Gastrocnemius medialis (tissue), 4 donors: ENCODE data around the gene RCAN2. TPM values are rescaled to one million over a fixed set of nuclear protein-coding genes. Genes with fewer than 3 reads are reported as not detected.

Experiments used
- ATAC-seq, 2 donors: fragments of 150-250 bp; one replicate each; pipeline ENCODE4 v1.9.1; 2016
- DNase-seq, 2 donors: peaks; one replicate each; pipeline ENCODE4 v3.0.0-alpha.2; 2019
- H3K27ac ChIP-seq, 4 donors: fragments of 200-600 bp; sonication (generic); 1 replicate in 1 of 4; 2 replicates in 3 of 4; pipeline ENCODE4 v1.5.1; 2016 to 2018; ENCODE audit warnings: mild to moderate bottlenecking in 2 of 4, moderate library complexity in 1 of 4
- H3K27me3 ChIP-seq, 3 donors: fragments of 200-600 bp; sonication (generic) in 2 of 3; 1 replicate in 1 of 3; 2 replicates in 2 of 3; pipeline versions ENCODE4 v1.5.1 to v1.6.0; 2016 to 2019; ENCODE audit warnings: mild to moderate bottlenecking in 1 of 3, moderate library complexity in 1 of 3
- H3K36me3 ChIP-seq, 2 donors: fragments of 200-600 bp; sonication (generic) in 1 of 2; one replicate each; pipeline ENCODE4 v1.5.1; 2017 to 2018
- H3K4me1 ChIP-seq, 2 donors: fragments of 200-600 bp; sonication (generic) in 1 of 2; one replicate each; pipeline ENCODE4 v1.5.1; 2016 to 2017; ENCODE audit warnings: mild to moderate bottlenecking in 2 of 2
- H3K4me3 ChIP-seq, 4 donors: fragments of 200-600 bp; sonication (generic) in 3 of 4; 1 replicate in 1 of 4; 2 replicates in 3 of 4; pipeline ENCODE4 v1.5.1; 2016 to 2019; ENCODE audit warnings: mild to moderate bottlenecking in 2 of 4
- H3K9me3 ChIP-seq, 3 donors: fragments of 200-600 bp; sonication (generic) in 2 of 3; 1 replicate in 1 of 3; 2 replicates in 2 of 3; pipeline ENCODE4 v1.5.1; 2016 to 2019
- POLR2A ChIP-seq, 2 donors: fragments of 450-650 bp; IDR thresholded peaks; one replicate each; pipeline ENCODE4 v1.6.1; 2017; ENCODE audit warnings: antibody characterized with exemption in 2 of 2, mild to moderate bottlenecking in 2 of 2, moderate library complexity in 2 of 2
- in situ Hi-C, 4 donors: fragments of 200-750 bp; cut with MboI; loops; one replicate each; pipeline versions ENCODE4 v1.15.0 to v1.8.0; 2017; ENCODE audit warnings: low sequenced_read_pairs in 4 of 4
- intact Hi-C: fragments of 100-400 bp; cut with DNase I; formaldehyde crosslinking; loops from one replicate; pipeline ENCODE4 v1.15.1; 2023; ENCODE audit warnings: low total_unique reads
- total RNA-seq, 4 donors: library from RNA; depleted of rRNA; stranded (reverse); fragments of >200 nt; gene quantifications; one replicate each; pipeline versions ENCODE4 v1.1.0 to v1.2.3, GENCODE V29; 2016
- TF ChIP-seq, protein P1 (sequence below), 5 experiments: fragments of 450-650 bp in 3 of 5; fragments of 200-600 bp in 2 of 5; sonication (generic) in 2 of 5; IDR thresholded peaks in 4 of 5; conservative IDR thresholded peaks in 1 of 5; 1 replicate in 4 of 5; 2 replicates in 1 of 5; pipeline ENCODE4 v1.5.1; 2016 to 2019; ENCODE audit warnings: antibody characterized with exemption in 5 of 5, mild to moderate bottlenecking in 3 of 5, moderate library complexity in 3 of 5

The RCAN2 gene
- total RNA-seq, 4 donors from 2014 or later: 26.2 to 88.8 (median 43.2) TPM

DNA sequence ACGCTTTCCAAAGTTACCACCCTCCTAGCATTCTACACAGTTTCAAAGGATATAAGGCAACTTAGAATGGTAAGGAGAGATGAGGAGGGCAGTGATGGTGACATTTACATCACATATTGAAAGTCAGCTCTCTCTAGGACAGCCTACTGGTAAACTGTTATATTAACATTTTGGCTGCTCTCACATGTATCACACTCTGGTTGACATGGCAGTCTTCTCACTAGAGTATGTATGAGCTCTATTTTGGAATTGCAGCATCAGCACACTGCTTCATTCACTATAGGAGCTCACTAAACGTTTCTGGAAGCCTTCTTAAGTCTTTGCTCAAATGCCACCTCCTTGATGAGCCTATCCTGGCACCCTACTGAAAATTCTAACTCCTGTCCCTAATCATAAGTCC lies 184.8 kb downstream of the RCAN2 start:
- in situ Hi-C loops (no loop called here), intact Hi-C loops (no loop called here)
- Histone ChIP-seq H3K9me3 (no peaks in the 10 kb centered on the region), H3K36me3 (no peaks in the 10 kb centered on the region), H3K4me1 (peaks cover 0 to 16% of the 10 kb centered on the region in 2 donors), H3K27me3 (no peaks in the 10 kb centered on the region), H3K4me3 (no peak overlapping the region), H3K27ac (no peak overlapping the region)
- DNase-seq (no peak), ATAC-seq (no peak)
- TF ChIP-seq, protein P1, sequence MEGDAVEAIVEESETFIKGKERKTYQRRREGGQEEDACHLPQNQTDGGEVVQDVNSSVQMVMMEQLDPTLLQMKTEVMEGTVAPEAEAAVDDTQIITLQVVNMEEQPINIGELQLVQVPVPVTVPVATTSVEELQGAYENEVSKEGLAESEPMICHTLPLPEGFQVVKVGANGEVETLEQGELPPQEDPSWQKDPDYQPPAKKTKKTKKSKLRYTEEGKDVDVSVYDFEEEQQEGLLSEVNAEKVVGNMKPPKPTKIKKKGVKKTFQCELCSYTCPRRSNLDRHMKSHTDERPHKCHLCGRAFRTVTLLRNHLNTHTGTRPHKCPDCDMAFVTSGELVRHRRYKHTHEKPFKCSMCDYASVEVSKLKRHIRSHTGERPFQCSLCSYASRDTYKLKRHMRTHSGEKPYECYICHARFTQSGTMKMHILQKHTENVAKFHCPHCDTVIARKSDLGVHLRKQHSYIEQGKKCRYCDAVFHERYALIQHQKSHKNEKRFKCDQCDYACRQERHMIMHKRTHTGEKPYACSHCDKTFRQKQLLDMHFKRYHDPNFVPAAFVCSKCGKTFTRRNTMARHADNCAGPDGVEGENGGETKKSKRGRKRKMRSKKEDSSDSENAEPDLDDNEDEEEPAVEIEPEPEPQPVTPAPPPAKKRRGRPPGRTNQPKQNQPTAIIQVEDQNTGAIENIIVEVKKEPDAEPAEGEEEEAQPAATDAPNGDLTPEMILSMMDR (IDR thresholded peaks at IDR 0.05 in 4 of 5, conservative IDR thresholded peaks at IDR 0.05 in 1 of 5): no peak
- TF ChIP-seq POLR2A (IDR thresholded peaks at IDR 0.05): no peak

DNA sequence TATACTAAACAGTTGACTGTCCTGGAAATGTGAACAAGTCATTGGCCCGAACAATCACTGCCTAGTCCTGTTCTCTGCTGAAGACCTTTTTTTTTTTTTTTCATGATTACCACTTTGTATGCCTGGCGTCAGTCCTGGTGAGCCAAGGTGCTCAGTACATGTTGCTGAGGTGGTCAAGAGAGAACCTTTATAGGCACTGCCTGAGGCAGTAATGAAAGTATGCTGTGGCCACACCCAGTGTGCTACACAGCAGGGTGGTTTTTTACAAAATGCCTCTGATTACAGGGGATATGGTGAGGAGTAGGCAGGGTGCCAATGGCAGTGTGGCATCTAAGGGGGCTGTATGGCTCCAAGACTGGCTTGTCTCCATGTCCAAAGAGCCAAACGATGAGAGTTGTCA lies 185.4 kb downstream of the RCAN2 start:
- Histone ChIP-seq H3K4me3 (no peak overlapping the region), H3K9me3 (no peaks in the 10 kb centered on the region), H3K36me3 (no peaks in the 10 kb centered on the region), H3K4me1 (peaks cover 0 to 21% of the 10 kb centered on the region in 2 donors), H3K27me3 (no peaks in the 10 kb centered on the region), H3K27ac (no peak overlapping the region)
- TF ChIP-seq POLR2A (IDR thresholded peaks at IDR 0.05): no peak
- TF ChIP-seq, protein P1 (IDR thresholded peaks at IDR 0.05 in 4 of 5, conservative IDR thresholded peaks at IDR 0.05 in 1 of 5): no peak
- in situ Hi-C loops: no loop called here
- DNase-seq (no peak), ATAC-seq (no peak)
- intact Hi-C loops: no loop called here

DNA sequence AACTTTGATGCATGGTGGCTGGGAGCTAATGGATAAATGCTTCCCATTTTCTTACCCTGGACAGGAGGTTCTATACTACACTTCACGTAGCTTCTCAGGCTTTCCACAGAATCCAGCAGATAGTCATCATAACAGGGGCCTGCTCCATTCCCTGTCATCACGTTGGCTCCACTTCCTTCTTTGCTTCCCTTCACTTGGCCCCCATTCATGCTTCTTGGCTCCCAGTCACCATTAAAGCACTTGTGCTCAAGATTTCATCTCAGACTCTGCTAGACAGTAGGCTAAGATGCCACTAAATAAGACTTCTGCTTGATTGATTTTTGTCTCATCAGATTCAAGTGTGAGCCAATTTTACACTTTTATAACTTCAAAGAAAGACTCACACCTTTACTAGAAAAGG lies 186.0 kb downstream of the RCAN2 start:
- no peak for TF ChIP-seq POLR2A (IDR thresholded peaks at IDR 0.05)
- TF ChIP-seq, protein P1 (IDR thresholded peaks at IDR 0.05 in 4 of 5, conservative IDR thresholded peaks at IDR 0.05 in 1 of 5): no peak
- Histone ChIP-seq H3K4me3 (no peak overlapping the region), H3K9me3 (no peaks in the 10 kb centered on the region), H3K27ac (no peak overlapping the region), H3K4me1 (peaks cover 0 to 21% of the 10 kb centered on the region in 2 donors), H3K36me3 (no peaks in the 10 kb centered on the region), H3K27me3 (no peaks in the 10 kb centered on the region)
- intact Hi-C loops (no loop called here), in situ Hi-C loops (no loop called here)
- no peak for DNase-seq
- ATAC-seq: no peak

DNA sequence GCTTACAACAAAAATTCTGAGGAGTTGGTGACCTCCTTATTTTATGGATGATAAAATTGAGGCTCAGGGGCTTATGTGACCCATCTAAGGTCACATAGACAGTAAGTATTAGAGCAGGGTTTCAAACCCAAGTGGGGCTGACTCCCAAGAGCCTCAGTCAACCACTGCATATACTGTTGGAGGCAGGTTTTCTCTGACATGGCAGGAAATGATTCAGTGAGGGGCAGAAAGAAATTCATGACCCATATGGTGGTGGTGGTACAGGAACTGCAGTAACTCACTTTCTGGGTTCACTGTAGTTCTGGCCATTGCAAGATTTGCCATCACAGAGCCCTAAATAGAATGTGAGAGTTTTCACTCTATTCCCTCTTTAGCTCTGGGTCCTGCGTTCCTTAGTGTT lies 188.4 kb downstream of the RCAN2 start:
- DNase-seq: no peak
- H3K9me3 ChIP-seq: no peaks in the 10 kb centered on the region
- H3K27me3 ChIP-seq: no peaks in the 10 kb centered on the region
- peak overlapping the region in 1 of 4 donors; percentile 7 for H3K27ac ChIP-seq
- TF ChIP-seq, protein P1 (IDR thresholded peaks at IDR 0.05 in 4 of 5, conservative IDR thresholded peaks at IDR 0.05 in 1 of 5): no peak
- TF ChIP-seq POLR2A (IDR thresholded peaks at IDR 0.05): no peak
- H3K36me3 ChIP-seq: no peaks in the 10 kb centered on the region
- peaks cover 0 to 21% of the 10 kb centered on the region in 2 donors for H3K4me1 ChIP-seq
- no peak for ATAC-seq
- H3K4me3 ChIP-seq: no peak overlapping the region
- intact Hi-C loops (no loop called here), in situ Hi-C loops (no loop called here)

DNA sequence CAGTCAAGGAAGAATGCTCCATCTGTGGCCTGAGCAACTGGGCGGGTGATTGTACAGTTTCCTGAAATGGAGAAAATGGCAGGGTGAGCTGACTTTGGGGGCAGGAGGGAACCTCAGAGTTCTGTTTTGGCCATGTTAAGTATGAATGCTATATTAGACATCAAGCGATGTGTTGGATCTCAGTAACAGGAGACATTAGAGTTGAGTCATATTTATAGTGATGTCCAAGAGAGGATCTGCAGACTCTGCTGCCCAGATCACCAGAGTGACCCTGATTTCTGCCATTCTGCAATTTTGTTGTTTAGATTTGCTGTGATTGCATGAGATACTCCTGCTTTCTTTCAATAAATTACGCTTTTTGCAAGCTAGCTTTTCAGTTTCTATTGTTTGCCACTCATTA lies 189.1 kb downstream of the RCAN2 start:
- in situ Hi-C loops (no loop called here), intact Hi-C loops (no loop called here)
- no peak overlapping the region for H3K4me3 ChIP-seq
- H3K27me3 ChIP-seq: no peaks in the 10 kb centered on the region
- peaks cover 0 to 21% of the 10 kb centered on the region in 2 donors for H3K4me1 ChIP-seq
- no peaks in the 10 kb centered on the region for H3K36me3 ChIP-seq
- H3K27ac ChIP-seq: peak overlapping the region in 2 of 4 donors; percentile 21 to 45
- no peaks in the 10 kb centered on the region for H3K9me3 ChIP-seq
- no peak for TF ChIP-seq POLR2A (IDR thresholded peaks at IDR 0.05)
- TF ChIP-seq, protein P1 (IDR thresholded peaks at IDR 0.05 in 4 of 5, conservative IDR thresholded peaks at IDR 0.05 in 1 of 5): no peak
- DNase-seq (no peak), ATAC-seq (peak; percentile 77 to 94)
